Measurements from ENCODE around the gene TSTD2.

GRCh38 chr9:97572892-97573365, 60.2 kb downstream of the TSTD2 start:
- no peak for TF ChIP-seq EZH2phosphoT487 (IDR thresholded peaks at IDR 0.05; ENCODE audit: low read length)
- no peak for TF ChIP-seq CTCF (IDR thresholded peaks at IDR 0.05; ENCODE audit: low read length)

All from MM.1S (cell line).